H1 (cell line): ENCODE results near the gene ITGA11. TPM values are rescaled to one million over a fixed set of nuclear protein-coding genes. Genes with fewer than 3 reads are reported as not detected.

Experiments
- CTCF ChIA-PET: fragments of 300-600 bp; sonication (Branson Sonifier 250); formaldehyde crosslinking; loops from one replicate; lab custom pipeline; 2021; ENCODE audit not compliant: partially characterized antibody; lab: Charles Lee
- POLR2A ChIA-PET: fragments of 300-600 bp; sonication (Branson Sonifier 250); formaldehyde crosslinking; loops from one replicate; lab custom pipeline; 2021; ENCODE audit warnings: inconsistent platforms; ENCODE audit not compliant: partially characterized antibody; lab: Charles Lee
- DNase-seq, 2 experiments: peaks; one replicate each; pipeline versions ENCODE4 v3.0.0 to v3.0.0-alpha.2; 2010 to 2022; ENCODE audit warnings: low spot score in 2 of 2, low read depth in 1 of 2, mixed read lengths in 1 of 2
- FAIRE-seq: peaks from 2 replicates; lab custom pipeline; 2011; peaks lifted over from hg19 to GRCh38; lab: Jason Lieb, UNC
- H2AFZ ChIP-seq: 2 replicates; pipeline ENCODE4 v1.8.1; 2012; ENCODE audit warnings: low read length, inconsistent platforms
- H2AK5ac ChIP-seq: 2 replicates; pipeline ENCODE4 v1.6.1; 2013; ENCODE audit warnings: low read depth, low read length
- H2BK120ac ChIP-seq: replicated peaks from 2 replicates; pipeline ENCODE3; 2013; ENCODE audit warnings: low read depth, low read length, inconsistent platforms
- H2BK12ac ChIP-seq: 2 replicates; pipeline ENCODE4 v1.6.1; 2013; ENCODE audit warnings: low read depth, low read length
- H2BK15ac ChIP-seq: 2 replicates; pipeline ENCODE4 v1.6.1; 2013; ENCODE audit warnings: low read length
- H2BK20ac ChIP-seq: 2 replicates; pipeline ENCODE4 v1.6.1; 2013; ENCODE audit warnings: low read length
- H2BK5ac ChIP-seq: 2 replicates; pipeline ENCODE4 v1.6.1; 2013; ENCODE audit warnings: low read depth, low read length
- H3K14ac ChIP-seq: 2 replicates; pipeline ENCODE4 v1.6.1; 2013; ENCODE audit warnings: inconsistent platforms; ENCODE audit not compliant: insufficient read length
- H3K18ac ChIP-seq: 2 replicates; pipeline ENCODE4 v1.6.1; 2013; ENCODE audit warnings: low read length; ENCODE audit errors: extremely low read depth
- H3K23ac ChIP-seq: 2 replicates; pipeline ENCODE4 v1.6.1; 2013; ENCODE audit warnings: inconsistent platforms; ENCODE audit not compliant: insufficient read length
- H3K23me2 ChIP-seq: 2 replicates; pipeline ENCODE4 v1.6.1; 2013; ENCODE audit warnings: low read depth, low read length
- H3K27ac ChIP-seq: 2 replicates; pipeline ENCODE4 v1.6.1; 2011; ENCODE audit warnings: low read depth, low read length, inconsistent platforms
- H3K27me3 ChIP-seq, 4 experiments: replicated peaks in 1 of 4; 1 replicate in 1 of 4; 2 replicates in 3 of 4; pipeline versions ENCODE4 v1.6.1 to v1.8.1; 2011 to 2013; ENCODE audit warnings: low read length in 3 of 4, mild to moderate bottlenecking in 3 of 4, inconsistent platforms in 2 of 4, mixed read lengths in 2 of 4, moderate library complexity in 1 of 4; ENCODE audit not compliant: control insufficient read depth in 3 of 4, insufficient read depth in 3 of 4; ENCODE audit errors: extremely low read depth in 1 of 4
- H3K36me3 ChIP-seq, 4 experiments: 2 replicates each; pipeline versions ENCODE4 v1.6.1 to v1.8.1; 2011 to 2013; ENCODE audit warnings: mild to moderate bottlenecking in 4 of 4, low read length in 3 of 4, moderate library complexity in 2 of 4, control low read depth in 1 of 4, inconsistent platforms in 1 of 4; ENCODE audit not compliant: insufficient read depth in 4 of 4, control insufficient read depth in 2 of 4
- H3K4ac ChIP-seq: replicated peaks from 2 replicates; pipeline ENCODE3; 2013; ENCODE audit warnings: low read length, low read depth, mixed read lengths, inconsistent platforms; ENCODE audit not compliant: insufficient read length
- H3K4me1 ChIP-seq, 4 experiments: replicated peaks in 1 of 4; 1 replicate in 1 of 4; 2 replicates in 3 of 4; pipeline versions ENCODE4 v1.6.1 to v1.8.1; 2011 to 2013; ENCODE audit warnings: low read length in 3 of 4, inconsistent platforms in 2 of 4, mixed read lengths in 1 of 4; ENCODE audit not compliant: insufficient read depth in 4 of 4, control insufficient read depth in 3 of 4
- H3K4me2 ChIP-seq, 2 experiments: 2 replicates each; pipeline versions ENCODE4 v1.6.1 to v1.8.1; 2011 to 2013; ENCODE audit warnings: low read depth in 2 of 2, low read length in 2 of 2, control low read depth in 1 of 2, inconsistent platforms in 1 of 2, mild to moderate bottlenecking in 1 of 2; ENCODE audit not compliant: insufficient read depth in 1 of 2
- H3K4me3 ChIP-seq, 4 experiments: fragments of 200-600, 300-600 bp in 1 of 4; sonication (generic), shearing (Covaris generic), sonication (Bioruptor Twin) in 1 of 4; 2 replicates each; pipeline versions ENCODE4 v1.5.1 to v1.8.1; 2011 to 2016; ENCODE audit warnings: low read length in 4 of 4, low read depth in 3 of 4, control low read depth in 2 of 4, inconsistent platforms in 2 of 4, mild to moderate bottlenecking in 2 of 4, mixed read lengths in 1 of 4, moderate library complexity in 1 of 4; ENCODE audit not compliant: insufficient read depth in 2 of 4; ENCODE audit errors: extremely low read depth in 1 of 4
- H3K56ac ChIP-seq: replicated peaks from 2 replicates; pipeline ENCODE3; 2013; ENCODE audit warnings: low read depth, mild to moderate bottlenecking, mixed read lengths, low read length, inconsistent platforms; ENCODE audit not compliant: insufficient read length
- H3K79me1 ChIP-seq: 2 replicates; pipeline ENCODE4 v1.6.1; 2013; ENCODE audit warnings: low read depth, low read length, control low read depth
- H3K79me2 ChIP-seq, 2 experiments: 2 replicates each; pipeline versions ENCODE4 v1.6.1 to v1.8.1; 2012 to 2013; ENCODE audit warnings: low read length in 2 of 2, mild to moderate bottlenecking in 2 of 2, inconsistent platforms in 1 of 2; ENCODE audit not compliant: insufficient read depth in 2 of 2, control insufficient read depth in 1 of 2
- H3K9ac ChIP-seq, 4 experiments: replicated peaks in 1 of 4; 1 replicate in 1 of 4; 2 replicates in 3 of 4; pipeline versions ENCODE4 v1.6.1 to v1.8.1; 2011 to 2013; ENCODE audit warnings: low read depth in 3 of 4, low read length in 3 of 4, control low read depth in 2 of 4, mild to moderate bottlenecking in 2 of 4, moderate library complexity in 2 of 4, inconsistent platforms in 1 of 4; ENCODE audit errors: extremely low read depth in 1 of 4
- H3K9me3 ChIP-seq, 2 experiments: 2 replicates each; pipeline versions ENCODE4 v1.6.1 to v1.8.1; 2012 to 2013; ENCODE audit warnings: mild to moderate bottlenecking in 2 of 2, moderate library complexity in 2 of 2, control low read depth in 1 of 2, inconsistent platforms in 1 of 2, low read depth in 1 of 2, low read length in 1 of 2, mixed read lengths in 1 of 2; ENCODE audit not compliant: insufficient read depth in 2 of 2
- H4K20me1 ChIP-seq, 2 experiments: replicated peaks in 1 of 2; 2 replicates each; pipeline versions ENCODE3 to v1.8.1; 2011 to 2013; ENCODE audit warnings: inconsistent platforms in 2 of 2, low read length in 2 of 2, mild to moderate bottlenecking in 1 of 2; ENCODE audit not compliant: insufficient read depth in 2 of 2, control insufficient read depth in 1 of 2
- H4K5ac ChIP-seq: 2 replicates; pipeline ENCODE4 v1.6.1; 2013; ENCODE audit warnings: low read length, low read depth, mixed read lengths, inconsistent platforms; ENCODE audit not compliant: insufficient read length
- H4K8ac ChIP-seq: 2 replicates; pipeline ENCODE4 v1.8.0; 2013; ENCODE audit warnings: mild to moderate bottlenecking, moderate library complexity, low read length, inconsistent platforms; ENCODE audit not compliant: insufficient read depth; ENCODE audit errors: extremely low read depth
- H4K91ac ChIP-seq: replicated peaks from 2 replicates; pipeline ENCODE3; 2013; ENCODE audit warnings: low read length, mixed read lengths, inconsistent platforms; ENCODE audit not compliant: insufficient read length
- BRCA1 ChIP-seq: IDR thresholded peaks from 2 replicates; pipeline ENCODE4 v1.6.1; 2012; ENCODE audit warnings: low read depth, low read length, improper control_type of control experiment
- CBX8 ChIP-seq: fragments of 300-800, 300-1000 bp; sonication (generic); IDR thresholded peaks from 2 replicates; pipeline ENCODE4 v1.7.1; 2016; ENCODE audit warnings: low read depth, low read length, borderline replicate concordance
- CEBPB ChIP-seq: IDR thresholded peaks from 2 replicates; pipeline ENCODE4 v1.6.1; 2012; ENCODE audit warnings: low read depth, low read length
- CHD2 ChIP-seq: IDR thresholded peaks from 2 replicates; pipeline ENCODE4 v1.6.1; 2012; ENCODE audit warnings: low read length, improper control_type of control experiment
- E2F6 ChIP-seq: IDR thresholded peaks from 2 replicates; pipeline ENCODE4 v1.6.1; 2012; ENCODE audit warnings: inconsistent platforms
- EP300 ChIP-seq, 2 experiments: IDR thresholded peaks; 1 replicate in 1 of 2; 2 replicates in 1 of 2; pipeline ENCODE4 v1.6.1; 2011 to 2012; ENCODE audit warnings: low read depth in 2 of 2, low read length in 2 of 2, mild to moderate bottlenecking in 2 of 2, borderline replicate concordance in 1 of 2, inconsistent platforms in 1 of 2, moderate library complexity in 1 of 2
- FOSL1 ChIP-seq: IDR thresholded peaks from 2 replicates; pipeline ENCODE4 v1.6.1; 2011; ENCODE audit warnings: mild to moderate bottlenecking, low read depth, low read length, moderate library complexity; ENCODE audit not compliant: insufficient read depth
- GABPA ChIP-seq: IDR thresholded peaks from 2 replicates; pipeline ENCODE4 v1.6.1; 2011; ENCODE audit warnings: mild to moderate bottlenecking, low read length, moderate library complexity, borderline replicate concordance; ENCODE audit not compliant: insufficient read depth
- JUND ChIP-seq: IDR thresholded peaks from 2 replicates; pipeline ENCODE4 v1.6.1; 2011; ENCODE audit warnings: mild to moderate bottlenecking, improper control_type of control experiment, low read length
- KDM1A ChIP-seq: fragments of 200-600, 300-600 bp; sonication (generic); IDR thresholded peaks from 2 replicates; pipeline ENCODE4 v1.7.1; 2016; ENCODE audit warnings: mild to moderate bottlenecking, low read length, borderline replicate concordance
- POU5F1 ChIP-seq: IDR thresholded peaks from 2 replicates; pipeline ENCODE4 v1.6.1; 2011; ENCODE audit warnings: low read depth, mild to moderate bottlenecking, low read length, moderate library complexity
- SP1 ChIP-seq: IDR thresholded peaks from 2 replicates; pipeline ENCODE4 v1.6.1; 2011; ENCODE audit warnings: low read depth, low read length
- TAF1 ChIP-seq: IDR thresholded peaks from 2 replicates; pipeline ENCODE4 v1.6.1; 2011; ENCODE audit warnings: mild to moderate bottlenecking, low read depth, low read length
- WGBS, 2 experiments: shearing (Covaris generic) in 1 of 2; methylation state at CpG; one replicate each; pipeline versions ENCODE4 v1.1.6 to v1.1.7; 2013 to 2015; ENCODE audit warnings: low lambda C conversion rate in 2 of 2, mixed read lengths in 2 of 2, inconsistent platforms in 1 of 2, low coverage in 1 of 2, missing lambda C conversion rate in 1 of 2; ENCODE audit not compliant: insufficient replicate concordance in 2 of 2, insufficient coverage in 1 of 2, insufficient read length in 1 of 2; ENCODE audit errors: extremely low coverage in 1 of 2, missing lambda C conversion rate in 1 of 2; 5-methylcytosine and 5-hydroxymethylcytosine counted together
- polyA plus RNA-seq, 7 experiments: library from polyadenylated mRNA; depleted of rRNA in 3 of 7; stranded (reverse) in 5 of 7; unstranded in 2 of 7; fragments of >200 nt in 5 of 7; fragments of 200-250 nt in 2 of 7; gene quantifications; 1 replicate in 5 of 7; 2 replicates in 1 of 7; 4 replicates in 1 of 7; pipeline versions ENCODE4 v1.2.1 to v1.2.3, GENCODE V29; 2011 to 2013; ENCODE audit warnings: missing spikeins in 2 of 7, mixed read lengths in 2 of 7
- total RNA-seq: library from RNA; stranded (reverse); fragmentation: NEBNext Ultra II Directional; extraction: Animal tissue kit (Norgen Biotek cat#: 25700); gene quantifications from 2 replicates; pipeline ENCODE4 v1.2.1, GENCODE V29; 2021

Gene ITGA11
- total and polyA plus RNA-seq, 2 of the 8 experiments (the other 6 are each of a cell fraction or from before 2014, with no cell fraction given): 0.05 to 0.06 TPM

- Histone ChIP-seq H3K79me2 (no peaks in the 10 kb centered on the region), H2AFZ (no peak overlapping the region)
- CTCF ChIA-PET: interaction anchor here (1.3 kb wide), 1 partner anchor 102 kb away, joined by 4 read pairs; no protein-coding TSS in a partner anchor
- TF ChIP-seq EP300 (IDR thresholded peaks at IDR 0.05; ENCODE audit: borderline replicate concordance in 1 of 2, low read depth in 2 of 2, low read length in 2 of 2) (no peak), BRCA1 (no peak), FOSL1 (no peak), CHD2 (no peak), CEBPB (no peak), E2F6 (no peak), SP1 (no peak), JUND (no peak), GABPA (no peak), TAF1 (no peak), KDM1A (no peak), CBX8 (no peak), POU5F1 (no peak)
- TF ChIP-seq, all 59 proteins: peak for 0
- no peak overlapping the region for H3K14ac ChIP-seq
- no peak overlapping the region for H2BK12ac ChIP-seq
- no peaks in the 10 kb centered on the region; a peak in 1 of 7 replicates for H3K4me1 ChIP-seq
- H3K27ac ChIP-seq: no peak overlapping the region
- H3K4me2 ChIP-seq: no peak overlapping the region
- no peaks in the 10 kb centered on the region for H3K36me3 ChIP-seq
- H2AK5ac ChIP-seq: no peak overlapping the region
- H3K4ac ChIP-seq: no peak overlapping the region
- no peaks in the 10 kb centered on the region; the same call in 1 of the 2 replicates for H3K23me2 ChIP-seq
- no peak overlapping the region for H2BK120ac ChIP-seq
- no peak overlapping the region for H3K18ac ChIP-seq
- no peak overlapping the region for H2BK15ac ChIP-seq
- no peak overlapping the region for H4K91ac ChIP-seq
- H3K79me1 ChIP-seq: no peaks in the 10 kb centered on the region
- H2BK20ac ChIP-seq: no peak overlapping the region
- no peak overlapping the region for H3K56ac ChIP-seq
- WGBS, 2 experiments: 89% methylated on average over 4 of the region's 4 CpGs; no CpG with 5 or more reads in 1 of the 2 experiments
- no peak overlapping the region for H2BK5ac ChIP-seq
- H3K4me3 ChIP-seq: no peak overlapping the region
- H4K20me1 ChIP-seq: no peaks in the 10 kb centered on the region
- POLR2A ChIA-PET: no interaction called here
- no peak for FAIRE-seq
- no peaks in the 10 kb centered on the region for H3K27me3 ChIP-seq
- no peak overlapping the region for H3K23ac ChIP-seq
- H4K8ac ChIP-seq: no peak overlapping the region
- no peak overlapping the region for H4K5ac ChIP-seq
- no peaks in the 10 kb centered on the region for H3K9me3 ChIP-seq
- peak in 1 of 2 experiments; percentile 22 for DNase-seq
- no peak overlapping the region for H3K9ac ChIP-seq
Observed at GRCh38 chr15:68408971-68409370, 23.0 kb downstream of the ITGA11 start.
